HG02798 (cell line): ENCODE measurements around the gene RANBP17.
"Not testable (repeated sequence)": the region's sequence is repeated elsewhere in the genome, so short reads cannot be mapped to it uniquely, and the experiment has no call there.

Source experiments
- ATAC-seq: cut with Tn5 transposase; IDR thresholded peaks from one replicate; pipeline ENCODE4 v1.9.1; 2021; ENCODE audit warnings: mild to moderate bottlenecking; ENCODE audit not compliant: unreplicated experiment, poor library complexity

RANBP17 gene

DNA sequence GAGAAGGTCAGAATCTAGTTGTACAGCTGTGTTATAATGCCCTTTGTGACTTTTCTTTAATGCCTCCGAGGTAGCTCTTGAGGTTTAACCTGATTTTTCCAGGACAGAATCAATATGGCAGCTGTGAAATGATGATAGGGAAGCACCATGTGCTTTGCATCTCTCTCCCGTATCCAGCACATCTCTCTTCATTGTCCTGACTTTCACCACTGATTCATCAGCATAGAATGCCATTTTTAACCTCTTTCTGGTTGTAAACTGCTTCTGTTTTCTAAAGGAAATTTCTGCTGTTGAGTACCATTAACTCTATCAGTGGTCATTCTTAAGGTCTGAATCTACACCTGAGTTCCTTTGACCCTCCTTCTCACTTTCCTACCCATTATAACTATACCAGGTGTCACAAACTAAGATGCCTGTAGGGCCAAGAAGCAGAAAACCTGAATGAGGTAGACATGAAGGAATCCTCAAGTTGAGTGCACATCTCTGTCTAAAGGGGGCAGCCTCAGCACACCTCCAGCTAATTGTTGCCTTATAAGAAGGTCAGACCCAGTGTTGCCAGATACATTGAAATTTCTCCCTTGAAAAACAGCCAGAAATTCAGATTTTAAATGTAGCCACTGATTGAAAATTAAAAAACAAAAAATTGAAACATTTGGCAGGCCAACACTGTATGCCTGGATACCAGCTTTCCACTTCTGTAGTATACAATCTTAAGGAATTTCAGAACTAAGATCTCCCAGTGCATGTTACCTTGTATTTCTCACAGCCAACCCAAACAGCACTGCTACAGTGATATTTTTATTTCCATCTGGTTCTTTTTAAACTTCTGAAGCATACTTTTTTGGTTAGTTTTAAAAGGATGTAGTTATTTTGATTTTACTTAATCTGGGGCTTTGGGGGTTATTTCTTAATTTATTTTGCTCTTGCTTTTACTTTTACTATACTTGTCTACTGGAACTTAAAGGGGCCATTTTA is 411.5 kb downstream of the RANBP17 start:
- no peak for ATAC-seq

DNA sequence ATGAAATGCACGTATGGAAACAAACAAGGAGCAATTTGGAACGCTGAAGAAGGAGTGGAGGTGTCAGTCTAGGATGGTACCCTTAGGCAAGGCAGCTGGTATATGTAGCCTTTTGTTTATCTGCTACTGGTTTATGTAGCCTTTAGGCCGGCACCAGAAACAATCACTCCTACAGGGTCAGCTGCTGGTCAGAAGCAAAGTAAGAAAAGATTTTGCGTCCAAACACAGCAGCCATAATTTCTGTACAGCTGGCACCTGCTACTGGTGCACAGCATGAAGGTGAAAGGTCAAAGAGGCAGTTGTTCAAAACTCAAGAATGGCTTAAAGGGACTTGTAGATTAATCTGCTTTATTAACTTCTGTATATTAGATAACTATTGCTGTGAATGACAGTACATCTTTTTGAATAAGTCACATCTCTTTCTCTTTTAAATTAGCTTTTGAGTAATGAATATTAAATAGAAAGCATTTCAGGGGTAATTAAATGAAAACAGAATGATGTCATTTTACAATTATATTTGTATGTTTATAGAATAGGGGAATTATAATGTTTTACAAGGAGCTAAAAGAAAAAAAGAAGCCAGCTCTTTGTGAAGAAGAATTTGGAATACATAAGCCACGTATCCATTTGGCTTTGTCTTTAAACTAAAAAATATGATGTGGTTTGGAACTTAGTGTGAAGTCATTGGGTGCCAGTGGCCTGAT is 414.2 kb downstream of the RANBP17 start:
- ATAC-seq = no peak

DNA sequence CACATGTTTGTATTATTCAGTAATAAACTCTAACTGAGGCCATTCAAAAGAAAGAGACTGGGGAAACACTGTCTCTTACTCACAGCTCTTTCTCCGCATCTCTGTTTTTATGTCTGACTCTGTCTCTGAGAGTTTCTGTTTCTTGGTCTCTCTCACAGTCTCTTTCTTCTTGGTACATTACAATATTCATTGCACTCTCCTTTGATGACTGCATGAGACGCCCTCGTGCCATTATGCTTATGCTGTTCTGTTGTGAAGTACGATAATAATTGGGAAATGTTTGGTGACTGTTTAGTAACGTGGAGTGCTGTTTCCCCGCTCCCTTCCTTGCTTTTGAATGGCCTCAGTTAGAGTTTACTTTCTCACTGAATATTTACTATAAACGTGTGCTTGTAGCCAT is 421.9 kb downstream of the RANBP17 start:
- no peak for ATAC-seq

DNA sequence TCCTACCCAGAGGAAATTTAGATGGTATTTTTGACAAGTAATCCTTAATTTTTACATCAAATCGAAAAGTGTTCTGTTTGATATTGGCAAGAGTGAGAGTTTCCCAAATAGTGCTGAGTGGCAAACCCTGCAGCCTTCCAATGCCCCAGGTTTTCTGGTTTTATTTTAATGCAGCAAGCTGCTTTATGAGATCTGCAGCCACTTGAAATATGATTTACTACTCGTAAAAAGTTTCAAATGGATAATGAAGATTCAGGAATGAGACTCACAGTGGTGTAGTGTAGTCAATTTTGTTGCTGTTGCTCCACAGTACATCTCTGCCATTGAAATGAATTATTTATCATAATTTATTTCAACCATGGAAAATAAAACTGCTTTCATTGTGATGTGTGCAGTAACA is 423.6 kb downstream of the RANBP17 start:
- ATAC-seq = no peak

DNA sequence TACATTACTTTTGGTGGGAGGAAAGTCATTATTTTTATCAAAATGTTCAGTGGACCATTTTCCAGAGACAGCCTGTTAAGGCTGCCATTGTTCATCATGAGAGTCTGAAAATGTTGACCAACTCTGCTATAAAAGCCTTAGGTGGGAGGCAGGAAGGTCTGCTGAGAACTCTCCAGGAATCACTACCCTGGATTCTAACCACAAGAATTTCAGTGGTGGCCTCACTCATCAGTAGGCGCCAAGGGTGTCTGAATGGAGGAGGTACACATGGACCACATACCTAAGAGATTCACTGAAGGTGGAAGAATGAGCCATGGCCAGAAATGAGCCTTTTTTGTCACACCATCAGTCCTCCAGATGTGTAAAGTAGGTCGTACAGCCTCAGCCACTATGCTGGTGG is 426.2 kb downstream of the RANBP17 start:
- no peak for ATAC-seq

DNA sequence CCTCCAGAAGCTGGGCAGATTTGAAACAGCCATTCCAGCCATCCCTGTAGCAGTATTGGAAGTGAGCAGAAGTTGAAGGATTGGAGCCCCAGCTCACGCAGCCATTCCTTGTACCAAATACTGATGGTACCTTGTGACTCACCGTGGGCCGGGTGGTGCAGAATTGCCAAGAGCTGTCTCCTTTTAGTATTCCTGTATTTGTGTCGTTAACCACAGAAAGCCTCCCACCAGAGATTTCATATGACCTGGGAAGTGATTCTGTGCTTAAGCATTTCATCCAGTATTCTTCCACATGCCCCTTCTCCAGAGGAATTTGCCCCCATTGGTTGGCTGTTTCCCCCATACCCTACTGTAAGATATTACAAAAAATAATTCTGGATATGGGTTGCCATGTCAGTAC is 429.6 kb downstream of the RANBP17 start:
- ATAC-seq = no peak

DNA sequence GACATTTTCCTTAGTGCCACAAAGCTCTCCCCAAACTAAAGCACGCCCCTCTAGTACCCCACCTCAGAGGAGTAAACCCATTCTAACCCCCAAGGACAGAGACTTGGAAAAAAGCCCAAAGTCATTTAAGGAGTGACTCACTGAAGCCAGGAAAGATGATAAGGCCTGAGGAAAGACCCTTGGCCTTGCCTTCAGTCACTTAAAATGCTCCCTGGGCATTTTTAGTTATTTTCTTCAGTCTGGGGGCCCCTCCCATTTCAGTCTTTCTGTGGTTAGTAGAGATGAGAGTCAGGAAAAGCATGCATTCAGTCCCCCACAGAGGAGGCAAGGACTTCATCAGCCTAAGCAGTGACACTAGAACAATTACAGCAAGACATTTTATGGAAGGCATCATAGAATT is 433.5 kb downstream of the RANBP17 start:
- ATAC-seq = no peak

DNA sequence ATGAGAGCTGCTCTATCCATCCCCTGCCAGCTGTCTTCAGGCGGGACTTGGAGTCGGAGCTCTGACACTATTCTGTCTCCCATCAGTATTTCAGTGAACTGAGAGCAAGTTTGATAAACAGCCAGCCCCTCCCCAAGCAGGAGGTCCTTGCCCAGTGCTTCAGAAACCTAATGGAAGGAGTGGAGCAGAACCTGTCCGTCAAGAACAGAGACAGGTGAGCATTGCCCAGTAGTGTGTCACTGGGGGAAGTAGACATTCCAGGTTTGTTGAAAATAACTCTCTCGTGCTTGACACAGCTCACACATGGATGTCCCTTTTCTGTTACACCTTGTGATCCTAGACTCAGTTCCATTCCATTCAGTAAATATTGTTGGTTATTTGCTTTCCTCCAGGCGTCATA is 434.0 kb downstream of the RANBP17 start:
- no peak for ATAC-seq

DNA sequence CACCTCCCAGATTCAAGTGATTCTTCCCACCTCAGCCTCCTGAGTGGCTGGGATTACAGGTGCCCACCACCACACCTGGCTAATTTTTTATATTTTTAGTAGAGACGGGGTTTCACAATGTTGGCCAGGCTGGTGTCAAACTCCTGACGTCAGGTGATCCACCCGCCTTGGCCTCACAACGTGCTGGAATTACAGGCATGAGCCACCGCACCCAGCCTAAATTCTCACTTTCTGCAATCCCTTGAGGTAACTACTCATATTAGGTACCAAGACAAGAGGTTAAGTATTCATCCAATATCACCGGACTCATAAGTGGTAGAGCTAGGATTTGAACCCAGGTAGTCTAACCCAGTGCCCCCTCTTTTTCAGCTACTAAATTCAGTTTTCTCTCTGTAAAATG is 436.1 kb downstream of the RANBP17 start:
- not testable (repeated sequence) for ATAC-seq

DNA sequence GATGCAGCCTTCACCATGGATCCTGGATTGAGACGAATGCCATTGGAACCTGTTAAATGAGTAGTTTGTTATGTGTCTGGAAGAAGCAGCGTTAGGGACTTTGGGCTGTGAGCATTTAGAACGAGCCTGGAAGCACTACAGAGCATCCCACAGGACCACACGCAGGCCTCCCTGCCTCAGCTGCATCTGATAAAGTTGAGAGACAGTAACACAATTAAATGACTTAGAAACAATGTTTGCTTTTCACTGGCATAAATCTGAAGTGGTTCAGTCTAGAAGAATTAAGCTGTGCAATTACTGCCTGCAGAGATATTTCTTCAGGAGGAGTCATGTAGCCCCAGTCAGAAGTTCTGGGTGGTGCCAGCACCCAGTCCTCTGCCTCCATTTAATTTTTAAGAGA is 437.4 kb downstream of the RANBP17 start:
- ATAC-seq = no peak

DNA sequence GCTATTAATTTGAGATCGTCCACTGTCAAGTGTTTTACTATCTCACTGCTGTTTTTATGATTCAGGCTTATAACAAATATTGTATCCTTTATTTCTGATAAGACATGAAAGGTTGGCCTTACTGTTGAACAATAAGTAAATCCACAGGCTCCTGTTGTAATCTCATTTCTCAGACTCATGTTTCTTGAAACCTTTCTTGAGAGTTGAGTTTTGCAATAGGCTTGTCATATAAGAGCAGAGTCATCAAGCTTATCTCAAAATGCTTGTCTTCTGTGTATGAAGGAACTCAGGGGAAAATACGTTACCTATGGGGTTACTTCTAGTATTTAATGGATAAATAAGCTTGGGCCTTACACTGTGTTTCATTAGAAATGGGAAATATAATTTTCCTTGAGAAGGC is 438.0 kb downstream of the RANBP17 start:
- no peak for ATAC-seq

DNA sequence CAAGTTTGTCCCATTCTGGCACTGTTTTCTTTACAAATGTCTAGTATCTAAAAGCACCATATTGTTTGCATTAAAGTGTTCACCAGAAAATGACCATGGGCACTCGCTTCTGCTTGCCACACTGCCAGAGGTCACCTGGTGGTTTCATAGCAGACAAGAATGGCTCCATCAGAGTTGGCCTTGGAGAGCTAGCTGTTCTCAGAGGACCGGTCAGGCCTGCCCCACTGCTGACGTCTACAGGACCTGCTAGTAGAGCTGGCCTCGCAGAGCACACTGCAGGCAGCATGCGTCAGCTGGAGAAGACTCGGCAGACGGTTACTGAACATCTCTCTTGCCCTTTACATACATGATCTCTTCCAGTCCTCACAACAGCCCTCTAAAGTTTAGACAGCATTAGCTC is 438.5 kb downstream of the RANBP17 start:
- no peak for ATAC-seq

DNA sequence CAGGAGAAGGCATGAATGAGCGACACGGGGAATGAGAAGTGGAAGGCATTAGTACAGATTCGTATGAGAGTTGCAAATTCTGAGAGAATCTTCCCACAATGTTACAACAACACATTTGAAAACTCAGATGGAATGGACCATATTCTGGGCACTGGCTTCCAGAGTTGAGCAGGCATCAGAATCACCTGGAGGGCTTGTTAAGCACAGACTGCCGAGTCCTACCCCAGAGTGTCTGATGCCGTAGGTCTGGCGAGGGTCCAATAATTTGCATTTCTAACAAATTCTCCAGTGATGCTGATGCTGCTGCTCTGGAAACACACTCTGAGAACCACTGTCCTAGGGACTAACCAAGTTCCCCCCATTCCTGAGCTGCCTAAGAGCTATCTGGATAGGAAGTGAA is 444.3 kb downstream of the RANBP17 start:
- ATAC-seq = no peak

DNA sequence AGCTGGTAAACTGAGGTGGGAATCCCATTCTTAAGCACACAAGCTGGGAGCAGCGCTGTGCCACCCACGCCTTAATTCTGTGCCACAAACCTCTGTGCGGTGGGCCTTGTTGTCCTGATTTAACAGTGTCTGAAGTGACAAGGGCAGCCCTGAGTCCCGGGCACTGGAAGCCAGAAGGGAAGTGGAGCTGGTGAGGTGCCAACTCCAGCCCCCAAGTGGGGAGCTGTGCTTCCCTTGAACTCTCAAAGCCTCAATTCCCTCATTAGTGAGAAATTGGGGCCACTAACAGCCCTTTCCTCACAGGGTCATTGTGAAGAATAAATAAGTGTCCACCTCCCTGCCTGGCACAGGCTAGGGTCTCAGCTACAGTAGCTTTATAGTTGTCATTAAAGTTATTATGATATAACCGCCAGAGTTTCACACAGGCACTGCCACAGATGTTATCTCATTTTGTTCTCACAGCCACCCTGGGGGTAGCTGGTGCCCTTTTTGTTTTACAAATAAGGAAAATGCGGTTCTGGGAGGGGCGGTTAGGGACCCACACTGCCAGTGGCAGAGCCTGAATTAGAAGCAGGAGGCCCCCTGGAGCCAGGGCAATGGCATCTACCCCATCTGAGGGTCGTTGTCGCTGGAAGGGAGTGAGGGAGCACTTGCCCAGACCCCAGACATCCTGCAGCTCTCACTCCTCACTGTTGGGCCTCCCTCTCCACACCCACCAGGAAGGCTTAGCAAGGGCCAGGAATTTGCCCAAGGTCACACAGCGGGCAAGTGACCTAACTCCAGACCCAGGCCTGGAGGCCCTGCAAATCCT is 445.2 kb downstream of the RANBP17 start:
- no peak for ATAC-seq

DNA sequence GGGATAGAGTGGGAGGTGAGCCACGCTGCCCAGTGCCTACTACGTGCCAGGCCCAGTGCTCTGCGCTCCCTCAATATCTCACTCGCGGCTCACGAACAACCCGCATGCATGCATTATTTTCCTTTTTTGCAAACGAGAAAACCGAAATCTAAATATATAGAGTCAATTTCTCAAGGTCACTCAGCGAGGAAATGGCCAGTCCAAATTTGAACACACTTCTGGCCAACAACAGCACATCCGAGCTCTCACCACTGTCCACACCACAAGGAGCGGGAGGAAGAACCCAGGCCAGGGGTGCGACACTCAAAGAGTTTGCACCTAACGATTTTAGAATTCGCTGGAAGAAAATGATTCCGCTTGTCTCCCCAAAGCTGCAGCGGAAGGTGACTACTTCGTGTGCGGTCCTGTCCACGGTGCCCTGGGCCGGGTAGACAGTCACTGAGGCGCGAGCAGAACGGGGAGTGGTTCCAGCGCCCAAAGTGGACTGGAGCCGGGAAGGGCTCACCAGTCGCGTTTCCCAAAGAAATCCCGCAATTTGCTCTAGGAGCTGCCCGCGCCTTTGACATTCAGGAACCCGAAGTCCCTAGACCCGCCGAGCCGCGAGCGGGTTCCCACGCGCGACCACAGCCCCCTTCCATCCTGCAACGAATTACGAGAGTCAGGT is 446.1 kb downstream of the RANBP17 start:
- ATAC-seq = no peak

DNA sequence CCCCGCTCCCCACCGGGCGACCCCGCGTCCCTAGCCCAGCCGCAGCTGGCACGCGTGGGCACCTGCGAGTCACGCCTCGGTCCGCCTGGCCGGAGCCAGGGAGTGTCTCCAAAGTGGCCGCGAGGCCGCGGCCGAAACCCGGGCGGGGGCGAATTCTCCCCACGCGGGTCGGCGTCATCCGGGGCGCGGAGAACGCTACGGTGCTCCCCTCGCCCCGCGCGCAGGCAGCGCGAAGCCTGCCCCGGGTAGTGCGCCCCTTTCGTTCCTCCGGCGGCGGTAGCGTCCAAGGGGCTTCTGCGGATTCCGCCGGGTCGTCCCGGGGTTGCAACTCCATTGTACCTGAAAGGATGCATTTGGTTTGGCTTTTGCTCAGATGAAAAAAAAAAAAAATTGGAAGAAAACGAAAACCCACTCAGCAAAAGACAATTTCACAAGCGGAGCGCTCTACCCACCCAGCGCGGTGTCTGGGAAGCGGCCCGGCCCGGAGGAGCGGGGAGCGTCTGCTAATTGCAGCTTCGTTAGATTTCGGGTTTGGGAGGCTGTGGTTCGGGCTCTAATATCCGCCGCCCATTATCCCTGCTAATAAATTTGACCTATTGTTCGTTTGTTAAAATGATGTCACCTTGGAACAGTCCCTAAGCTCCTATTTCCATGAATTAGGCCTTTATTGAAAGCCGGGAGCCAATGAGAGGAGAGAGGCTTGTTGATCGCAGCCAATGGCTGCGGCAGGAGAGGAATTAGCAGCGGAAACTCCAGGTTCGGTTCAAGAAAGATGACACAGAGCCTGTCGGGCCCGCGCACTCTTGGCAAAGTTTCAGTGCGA is 446.8 kb downstream of the RANBP17 start, which contains the start of gene TLX3:
Gene TLX3, plus strand, starts transcription at position 796 of the 823 bp plus-strand sequence. CDS start 118 bp downstream, outside the sequence.
- ATAC-seq = no peak

DNA sequence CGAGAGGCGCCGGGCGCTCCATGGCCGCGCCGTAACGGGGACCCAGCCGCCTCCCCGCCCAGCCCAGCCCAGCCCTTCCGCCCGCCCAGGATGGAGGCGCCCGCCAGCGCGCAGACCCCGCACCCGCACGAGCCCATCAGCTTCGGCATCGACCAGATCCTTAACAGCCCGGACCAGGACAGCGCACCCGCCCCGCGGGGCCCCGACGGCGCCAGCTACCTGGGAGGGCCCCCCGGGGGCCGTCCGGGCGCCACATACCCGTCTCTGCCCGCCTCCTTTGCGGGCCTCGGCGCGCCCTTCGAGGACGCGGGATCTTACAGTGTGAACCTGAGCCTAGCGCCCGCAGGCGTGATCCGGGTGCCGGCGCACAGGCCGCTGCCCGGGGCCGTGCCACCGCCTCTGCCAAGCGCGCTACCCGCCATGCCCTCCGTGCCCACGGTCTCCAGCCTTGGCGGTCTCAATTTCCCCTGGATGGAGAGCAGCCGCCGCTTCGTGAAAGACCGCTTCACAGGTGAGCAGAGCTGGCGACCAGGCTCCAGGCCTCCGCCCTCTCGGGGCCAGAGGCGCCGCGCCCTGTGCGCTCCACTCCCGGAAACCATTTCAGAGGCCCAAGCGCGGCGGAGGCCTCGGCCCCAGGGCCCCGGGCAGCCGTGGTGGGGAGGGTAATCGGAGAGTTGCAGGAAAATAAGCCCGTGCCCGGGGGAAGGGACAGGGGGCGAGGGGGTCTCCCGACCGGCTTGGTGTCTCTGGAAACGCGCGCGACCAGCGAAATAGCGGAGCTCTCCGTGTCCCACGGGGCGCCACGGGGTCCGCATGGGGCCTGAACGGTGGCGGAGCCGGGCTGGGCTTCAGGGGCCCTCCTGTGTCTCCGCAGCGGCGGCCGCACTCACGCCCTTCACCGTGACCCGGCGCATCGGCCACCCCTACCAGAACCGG is 447.7 kb downstream of the RANBP17 start:
- ATAC-seq = no peak

DNA sequence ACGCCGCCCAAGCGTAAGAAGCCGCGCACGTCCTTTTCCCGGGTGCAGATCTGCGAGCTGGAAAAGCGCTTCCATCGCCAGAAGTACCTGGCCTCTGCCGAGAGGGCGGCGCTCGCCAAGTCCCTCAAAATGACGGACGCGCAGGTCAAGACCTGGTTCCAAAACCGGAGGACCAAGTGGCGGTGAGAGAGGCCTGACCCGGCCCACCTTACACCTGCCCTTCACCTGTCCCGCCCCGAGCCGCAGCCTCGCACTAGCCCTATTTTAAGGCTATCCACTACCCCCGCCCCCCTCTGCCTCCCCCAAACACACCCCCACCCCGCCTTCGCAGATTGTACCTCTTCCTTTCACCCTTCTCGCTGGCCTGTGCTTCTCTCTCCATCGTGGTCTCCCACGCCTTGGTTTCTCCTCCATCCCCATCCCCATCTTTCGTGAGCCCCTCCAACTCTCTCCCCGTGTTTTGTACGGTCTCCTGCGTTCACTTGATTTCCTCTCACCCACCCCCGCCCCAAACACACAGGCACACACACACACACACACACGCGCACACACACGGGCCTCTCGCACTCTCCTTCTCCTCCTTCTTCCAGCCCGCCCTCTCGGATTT is 448.5 kb downstream of the RANBP17 start:
- ATAC-seq = no peak
